HCT116 (cell line): Measurements from ENCODE around the gene CHRND.

Experiments used
- EGR1 ChIP-seq: IDR thresholded peaks from 2 replicates; pipeline ENCODE4 v1.6.1; 2012; ENCODE audit warnings: low read depth
- POLR2A ChIP-seq: IDR thresholded peaks from 2 replicates; pipeline ENCODE4 v1.7.0; 2011; ENCODE audit warnings: borderline replicate concordance; ENCODE audit not compliant: insufficient read depth, insufficient read length; ENCODE audit errors: extremely low read depth
- POLR2AphosphoS5 ChIP-seq: IDR thresholded peaks from 2 replicates; pipeline ENCODE4 v1.6.1; 2011; ENCODE audit warnings: mild to moderate bottlenecking, low read depth, low read length, moderate library complexity
- RAD21 ChIP-seq: IDR thresholded peaks from 2 replicates; pipeline ENCODE4 v1.6.1; 2012; ENCODE audit warnings: low read depth, mild to moderate bottlenecking
- SIN3A ChIP-seq: IDR thresholded peaks from 2 replicates; pipeline ENCODE4 v1.6.1; 2012; ENCODE audit warnings: low read depth
- SP1 ChIP-seq: IDR thresholded peaks from 2 replicates; pipeline ENCODE4 v1.6.1; 2012; ENCODE audit warnings: low read depth
- SRF ChIP-seq: IDR thresholded peaks from 2 replicates; pipeline ENCODE4 v1.6.1; 2012; ENCODE audit warnings: low read depth
- TCF7L2 ChIP-seq: IDR thresholded peaks from 2 replicates; pipeline ENCODE4 v1.7.0; 2011; ENCODE audit warnings: borderline replicate concordance, inconsistent platforms; ENCODE audit not compliant: insufficient read depth, insufficient read length; ENCODE audit errors: extremely low read depth
- YY1 ChIP-seq: IDR thresholded peaks from 2 replicates; pipeline ENCODE4 v1.6.1; 2011; ENCODE audit warnings: low read length, low read depth, moderate library complexity, mild to moderate bottlenecking; ENCODE audit not compliant: insufficient replicate concordance; ENCODE audit errors: extremely low read depth
- ZNF274 ChIP-seq: fragments of 200-500 bp; sonication (Bioruptor generic); IDR thresholded peaks from 2 replicates; pipeline ENCODE4 v1.6.1; 2014; ENCODE audit warnings: mild to moderate bottlenecking, low read depth, low read length, inconsistent platforms
- TF ChIP-seq, protein P1 (sequence below), 3 experiments: fragments of 200-600 bp in 1 of 3; sonication (generic) in 1 of 3; IDR thresholded peaks in 2 of 3; conservative IDR thresholded peaks in 1 of 3; 2 replicates each; pipeline ENCODE4 v1.5.1; 2012 to 2017; ENCODE audit warnings: low read depth in 2 of 3, low read length in 2 of 3, antibody characterized with exemption in 1 of 3, borderline replicate concordance in 1 of 3, control low read depth in 1 of 3, mild to moderate bottlenecking in 1 of 3, mixed read lengths in 1 of 3, mixed run types in 1 of 3, moderate library complexity in 1 of 3; ENCODE audit not compliant: insufficient read depth in 1 of 3
- TF ChIP-seq, protein P2 (sequence below): IDR thresholded peaks from 2 replicates; pipeline ENCODE4 v1.6.1; 2012; ENCODE audit warnings: low read depth
- TF ChIP-seq, protein P3 (sequence below): IDR thresholded peaks from 2 replicates; pipeline ENCODE4 v1.6.1; 2012

DNA sequence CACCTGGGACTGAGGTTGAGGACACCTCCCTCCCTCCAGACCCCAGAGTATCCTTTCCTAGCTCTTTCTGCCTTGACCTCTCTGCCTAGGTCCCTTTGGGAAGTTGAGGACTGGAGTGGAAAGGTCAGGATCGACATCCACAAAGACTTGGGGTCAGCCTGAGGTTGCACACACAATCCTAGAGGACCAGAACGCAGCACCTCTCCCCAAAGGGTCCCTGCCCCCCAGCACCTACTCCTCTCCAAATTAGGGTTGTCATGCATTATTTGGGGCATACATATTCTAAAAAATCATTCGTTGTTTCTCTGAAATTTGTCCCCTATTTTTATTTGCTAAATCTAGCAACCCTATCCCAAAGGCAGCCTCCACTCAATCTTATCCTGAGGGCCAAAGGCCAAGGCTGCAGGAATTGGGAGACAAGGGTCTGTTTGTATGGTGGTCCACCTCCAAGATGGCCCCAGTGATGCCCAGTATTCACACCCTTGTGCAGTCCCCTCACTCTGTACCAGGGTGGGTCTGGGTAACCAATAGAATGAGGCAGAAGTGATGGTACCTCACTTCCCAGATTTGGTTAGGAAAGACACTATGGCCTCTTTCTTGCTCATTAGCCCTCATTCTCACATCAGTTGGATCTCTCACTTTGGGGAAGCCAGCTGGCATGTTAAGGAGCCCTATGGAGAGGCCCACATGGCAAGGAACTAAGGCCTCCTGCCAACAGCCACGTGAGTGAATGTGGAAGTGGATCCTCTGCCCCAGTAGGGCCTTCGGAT lies 10.0 kb downstream of the CHRND start:
- TF ChIP-seq YY1 (no peak), POLR2AphosphoS5 (no peak), RAD21 (no peak), POLR2A (no peak), SRF (no peak), SP1 (no peak), EGR1 (no peak), TCF7L2 (no peak), ZNF274 (no peak), SIN3A (no peak)
- TF ChIP-seq, protein P1, sequence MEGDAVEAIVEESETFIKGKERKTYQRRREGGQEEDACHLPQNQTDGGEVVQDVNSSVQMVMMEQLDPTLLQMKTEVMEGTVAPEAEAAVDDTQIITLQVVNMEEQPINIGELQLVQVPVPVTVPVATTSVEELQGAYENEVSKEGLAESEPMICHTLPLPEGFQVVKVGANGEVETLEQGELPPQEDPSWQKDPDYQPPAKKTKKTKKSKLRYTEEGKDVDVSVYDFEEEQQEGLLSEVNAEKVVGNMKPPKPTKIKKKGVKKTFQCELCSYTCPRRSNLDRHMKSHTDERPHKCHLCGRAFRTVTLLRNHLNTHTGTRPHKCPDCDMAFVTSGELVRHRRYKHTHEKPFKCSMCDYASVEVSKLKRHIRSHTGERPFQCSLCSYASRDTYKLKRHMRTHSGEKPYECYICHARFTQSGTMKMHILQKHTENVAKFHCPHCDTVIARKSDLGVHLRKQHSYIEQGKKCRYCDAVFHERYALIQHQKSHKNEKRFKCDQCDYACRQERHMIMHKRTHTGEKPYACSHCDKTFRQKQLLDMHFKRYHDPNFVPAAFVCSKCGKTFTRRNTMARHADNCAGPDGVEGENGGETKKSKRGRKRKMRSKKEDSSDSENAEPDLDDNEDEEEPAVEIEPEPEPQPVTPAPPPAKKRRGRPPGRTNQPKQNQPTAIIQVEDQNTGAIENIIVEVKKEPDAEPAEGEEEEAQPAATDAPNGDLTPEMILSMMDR (IDR thresholded peaks at IDR 0.05 in 2 of 3, conservative IDR thresholded peaks at IDR 0.05 in 1 of 3; ENCODE audit: borderline replicate concordance in 1 of 3, insufficient read depth in 1 of 3, low read depth in 2 of 3, low read length in 2 of 3) = no peak
- TF ChIP-seq, protein P2, sequence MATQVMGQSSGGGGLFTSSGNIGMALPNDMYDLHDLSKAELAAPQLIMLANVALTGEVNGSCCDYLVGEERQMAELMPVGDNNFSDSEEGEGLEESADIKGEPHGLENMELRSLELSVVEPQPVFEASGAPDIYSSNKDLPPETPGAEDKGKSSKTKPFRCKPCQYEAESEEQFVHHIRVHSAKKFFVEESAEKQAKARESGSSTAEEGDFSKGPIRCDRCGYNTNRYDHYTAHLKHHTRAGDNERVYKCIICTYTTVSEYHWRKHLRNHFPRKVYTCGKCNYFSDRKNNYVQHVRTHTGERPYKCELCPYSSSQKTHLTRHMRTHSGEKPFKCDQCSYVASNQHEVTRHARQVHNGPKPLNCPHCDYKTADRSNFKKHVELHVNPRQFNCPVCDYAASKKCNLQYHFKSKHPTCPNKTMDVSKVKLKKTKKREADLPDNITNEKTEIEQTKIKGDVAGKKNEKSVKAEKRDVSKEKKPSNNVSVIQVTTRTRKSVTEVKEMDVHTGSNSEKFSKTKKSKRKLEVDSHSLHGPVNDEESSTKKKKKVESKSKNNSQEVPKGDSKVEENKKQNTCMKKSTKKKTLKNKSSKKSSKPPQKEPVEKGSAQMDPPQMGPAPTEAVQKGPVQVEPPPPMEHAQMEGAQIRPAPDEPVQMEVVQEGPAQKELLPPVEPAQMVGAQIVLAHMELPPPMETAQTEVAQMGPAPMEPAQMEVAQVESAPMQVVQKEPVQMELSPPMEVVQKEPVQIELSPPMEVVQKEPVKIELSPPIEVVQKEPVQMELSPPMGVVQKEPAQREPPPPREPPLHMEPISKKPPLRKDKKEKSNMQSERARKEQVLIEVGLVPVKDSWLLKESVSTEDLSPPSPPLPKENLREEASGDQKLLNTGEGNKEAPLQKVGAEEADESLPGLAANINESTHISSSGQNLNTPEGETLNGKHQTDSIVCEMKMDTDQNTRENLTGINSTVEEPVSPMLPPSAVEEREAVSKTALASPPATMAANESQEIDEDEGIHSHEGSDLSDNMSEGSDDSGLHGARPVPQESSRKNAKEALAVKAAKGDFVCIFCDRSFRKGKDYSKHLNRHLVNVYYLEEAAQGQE = no peak
- TF ChIP-seq, protein P3, sequence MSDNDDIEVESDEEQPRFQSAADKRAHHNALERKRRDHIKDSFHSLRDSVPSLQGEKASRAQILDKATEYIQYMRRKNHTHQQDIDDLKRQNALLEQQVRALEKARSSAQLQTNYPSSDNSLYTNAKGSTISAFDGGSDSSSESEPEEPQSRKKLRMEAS = no peak
